Lower lobe of right lung (tissue), 2 donors: ENCODE data around the gene PSMA6. TPM values are rescaled to one million over a fixed set of nuclear protein-coding genes. Genes with fewer than 3 reads are reported as not detected.

Source experiments
- ATAC-seq, 2 donors: fragments of 200-7000 bp; cut with Tn5 transposase; one replicate each; pipeline ENCODE4 v1.9.1; 2020 to 2022; ENCODE audit warnings: mild to moderate bottlenecking in 2 of 2, moderate library complexity in 2 of 2
- DNase-seq: peaks from one replicate; pipeline ENCODE4 v3.0.0-alpha.2; 2020
- H3K27ac ChIP-seq: fragments of 200-600 bp; one replicate; pipeline ENCODE4 v1.8.0; 2022
- H3K27me3 ChIP-seq: fragments of 200-600 bp; one replicate; pipeline ENCODE4 v1.8.0; 2022; ENCODE audit warnings: low read depth
- H3K36me3 ChIP-seq: fragments of 200-600 bp; one replicate; pipeline ENCODE4 v1.8.0; 2022; ENCODE audit warnings: mild to moderate bottlenecking
- H3K4me1 ChIP-seq: fragments of 200-600 bp; one replicate; pipeline ENCODE4 v1.8.0; 2022
- H3K4me3 ChIP-seq: fragments of 200-600 bp; one replicate; pipeline ENCODE4 v1.8.0; 2022; ENCODE audit warnings: mild to moderate bottlenecking
- H3K9me3 ChIP-seq: fragments of 200-600 bp; one replicate; pipeline ENCODE4 v1.8.0; 2022
- intact Hi-C: fragments of 100-400 bp; cut with DNase I; formaldehyde crosslinking; loops from one replicate; pipeline ENCODE4 v1.11.0; 2022
- total RNA-seq: library from RNA; stranded (reverse); fragmentation: NEBNext Ultra II Directional; extraction: Animal tissue kit (Norgen Biotek cat#: 25700); gene quantifications from one replicate; pipeline ENCODE4 v1.2.1, GENCODE V29; 2021
- TF ChIP-seq, protein P1 (sequence below): fragments of 200-600 bp; IDR thresholded peaks from one replicate; pipeline ENCODE4 v1.8.0; 2022; ENCODE audit warnings: antibody characterized with exemption, mild to moderate bottlenecking
- donor health status: DM: no; HTN: yes; CAD: no; lungs with severe emphysema.

PSMA6 gene
- total RNA-seq, 1 donor from 2014 or later = 159 TPM

- intact Hi-C loops = no loop called here
- Histone ChIP-seq H3K36me3 (no peaks in the 10 kb centered on the region), H3K4me3 (no peak overlapping the region), H3K27me3 (no peaks in the 10 kb centered on the region), H3K27ac (peak overlapping the region; percentile 71), H3K4me1 (peaks cover 39% of the 10 kb centered on the region), H3K9me3 (no peaks in the 10 kb centered on the region)
- DNase-seq = peak; percentile 76
- TF ChIP-seq, protein P1, sequence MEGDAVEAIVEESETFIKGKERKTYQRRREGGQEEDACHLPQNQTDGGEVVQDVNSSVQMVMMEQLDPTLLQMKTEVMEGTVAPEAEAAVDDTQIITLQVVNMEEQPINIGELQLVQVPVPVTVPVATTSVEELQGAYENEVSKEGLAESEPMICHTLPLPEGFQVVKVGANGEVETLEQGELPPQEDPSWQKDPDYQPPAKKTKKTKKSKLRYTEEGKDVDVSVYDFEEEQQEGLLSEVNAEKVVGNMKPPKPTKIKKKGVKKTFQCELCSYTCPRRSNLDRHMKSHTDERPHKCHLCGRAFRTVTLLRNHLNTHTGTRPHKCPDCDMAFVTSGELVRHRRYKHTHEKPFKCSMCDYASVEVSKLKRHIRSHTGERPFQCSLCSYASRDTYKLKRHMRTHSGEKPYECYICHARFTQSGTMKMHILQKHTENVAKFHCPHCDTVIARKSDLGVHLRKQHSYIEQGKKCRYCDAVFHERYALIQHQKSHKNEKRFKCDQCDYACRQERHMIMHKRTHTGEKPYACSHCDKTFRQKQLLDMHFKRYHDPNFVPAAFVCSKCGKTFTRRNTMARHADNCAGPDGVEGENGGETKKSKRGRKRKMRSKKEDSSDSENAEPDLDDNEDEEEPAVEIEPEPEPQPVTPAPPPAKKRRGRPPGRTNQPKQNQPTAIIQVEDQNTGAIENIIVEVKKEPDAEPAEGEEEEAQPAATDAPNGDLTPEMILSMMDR = no peak
- ATAC-seq = peak; percentile 86 to 89
Measured at GRCh38 chr14:35365130-35366055, 73.2 kb downstream of the PSMA6 start.

GRCh38 chr14:35366056-35366451 lies 73.9 kb downstream of the PSMA6 start:
- H3K4me1 ChIP-seq = peaks cover 39% of the 10 kb centered on the region
- DNase-seq = peak; percentile 57
- no peaks in the 10 kb centered on the region for H3K27me3 ChIP-seq
- ATAC-seq = peak; percentile 28 to 57
- peaks cover 2% of the 10 kb centered on the region for H3K9me3 ChIP-seq
- no peak overlapping the region for H3K4me3 ChIP-seq
- intact Hi-C loops = no loop called here
- H3K27ac ChIP-seq = peak overlapping the region; percentile 71
- TF ChIP-seq, protein P1 = no peak
- no peaks in the 10 kb centered on the region for H3K36me3 ChIP-seq

GRCh38 chr14:35366521-35366976 lies 74.4 kb downstream of the PSMA6 start:
- ATAC-seq (peak in 1 of 2 donors; percentile 1), DNase-seq (no peak)
- intact Hi-C loops = no loop called here
- H3K27ac ChIP-seq = no peak overlapping the region
- H3K4me3 ChIP-seq = no peak overlapping the region
- TF ChIP-seq, protein P1 = no peak
- H3K9me3 ChIP-seq = peaks cover 6% of the 10 kb centered on the region
- no peaks in the 10 kb centered on the region for H3K36me3 ChIP-seq
- H3K27me3 ChIP-seq = no peaks in the 10 kb centered on the region
- H3K4me1 ChIP-seq = peaks cover 39% of the 10 kb centered on the region

- ATAC-seq (no peak), DNase-seq (no peak)
- no peak overlapping the region for H3K27ac ChIP-seq
- no peaks in the 10 kb centered on the region for H3K36me3 ChIP-seq
- no peaks in the 10 kb centered on the region for H3K27me3 ChIP-seq
- H3K4me3 ChIP-seq = no peak overlapping the region
- H3K4me1 ChIP-seq = peaks cover 37% of the 10 kb centered on the region
- intact Hi-C loops = no loop called here
- H3K9me3 ChIP-seq = peaks cover 6% of the 10 kb centered on the region
- TF ChIP-seq, protein P1 = no peak
Measured at GRCh38 chr14:35367056-35367372, 74.8 kb downstream of the PSMA6 start.

Other genes starting within 250 kb of the PSMA6 start
- 104 TPM for gene FAM177A1, start 246.1 kb upstream of the PSMA6 start, total RNA-seq
- 41.4 TPM for gene PPP2R3C, start 170.4 kb upstream of the PSMA6 start, total RNA-seq
- gene PRORP, start 169.8 kb upstream of the PSMA6 start, total RNA-seq = 22.4 TPM
- 331 TPM for gene NFKBIA, start 112.4 kb downstream of the PSMA6 start, total RNA-seq
- gene INSM2, start 241.8 kb downstream of the PSMA6 start, total RNA-seq = not detected